Measurements from ENCODE around the gene EPAS1.

EPAS1 gene

GRCh38 chr2:46381871-46382270 is 84.7 kb downstream of the EPAS1 start:
- no peak overlapping the region for H3K27ac ChIP-seq (replicated peaks)
- DNase-seq (ENCODE audit: low read depth in 1 of 2, low spot score in 1 of 2) = no peak
- TF ChIP-seq CTCF (IDR thresholded peaks at IDR 0.05; ENCODE audit: insufficient read depth, low read length) = no peak
- no peak for TF ChIP-seq POLR2AphosphoS5 (IDR thresholded peaks at IDR 0.05; ENCODE audit: low read depth)
- TF ChIP-seq REST (IDR thresholded peaks at IDR 0.05; ENCODE audit: insufficient replicate concordance, low read depth) = no peak
- no peak for TF ChIP-seq GABPA (IDR thresholded peaks at IDR 0.05; ENCODE audit: low read depth)
- no peak for TF ChIP-seq SPI1 (IDR thresholded peaks at IDR 0.05; ENCODE audit: borderline replicate concordance, low read depth)
- no peaks in the 10 kb centered on the region for H3K27me3 ChIP-seq (ENCODE audit: insufficient read depth, poor library complexity, severe bottlenecking)
- H3K4me3 ChIP-seq (replicated peaks; ENCODE audit: insufficient read depth, low read length) = no peak overlapping the region

- DNase-seq (ENCODE audit: low read depth in 1 of 2, low spot score in 1 of 2) = no peak
- Histone ChIP-seq H3K4me3 (replicated peaks; ENCODE audit: insufficient read depth, low read length) (no peak overlapping the region), H3K27me3 (ENCODE audit: insufficient read depth, poor library complexity, severe bottlenecking) (no peaks in the 10 kb centered on the region), H3K27ac (replicated peaks) (no peak overlapping the region)
- TF ChIP-seq GABPA (IDR thresholded peaks at IDR 0.05; ENCODE audit: low read depth) = no peak
- no peak for TF ChIP-seq SPI1 (IDR thresholded peaks at IDR 0.05; ENCODE audit: borderline replicate concordance, low read depth)
- TF ChIP-seq POLR2AphosphoS5 (IDR thresholded peaks at IDR 0.05; ENCODE audit: low read depth) = no peak
- no peak for TF ChIP-seq REST (IDR thresholded peaks at IDR 0.05; ENCODE audit: insufficient replicate concordance, low read depth)
- no peak for TF ChIP-seq CTCF (IDR thresholded peaks at IDR 0.05; ENCODE audit: insufficient read depth, low read length)
These were observed 85.3 kb downstream of the EPAS1 start for GRCh38 chr2:46382331-46383112.

- DNase-seq (ENCODE audit: low read depth in 1 of 2, low spot score in 1 of 2) = no peak
- no peak overlapping the region for H3K27ac ChIP-seq (replicated peaks)
- no peak for TF ChIP-seq GABPA (IDR thresholded peaks at IDR 0.05; ENCODE audit: low read depth)
- TF ChIP-seq POLR2AphosphoS5 (IDR thresholded peaks at IDR 0.05; ENCODE audit: low read depth) = no peak
- no peak for TF ChIP-seq CTCF (IDR thresholded peaks at IDR 0.05; ENCODE audit: insufficient read depth, low read length)
- no peak for TF ChIP-seq SPI1 (IDR thresholded peaks at IDR 0.05; ENCODE audit: borderline replicate concordance, low read depth)
- TF ChIP-seq REST (IDR thresholded peaks at IDR 0.05; ENCODE audit: insufficient replicate concordance, low read depth) = no peak
These were observed 85.8 kb downstream of the EPAS1 start for GRCh38 chr2:46383113-46383395.

More at GRCh38 chr2:46383113-46383395, 85.8 kb downstream of the EPAS1 start:
- H3K4me3 ChIP-seq (replicated peaks; ENCODE audit: insufficient read depth, low read length) = no peak overlapping the region
- no peaks in the 10 kb centered on the region for H3K27me3 ChIP-seq (ENCODE audit: insufficient read depth, poor library complexity, severe bottlenecking)

Data from HL-60 (cell line).